ENCODE measurements around the gene DGKG. TPM values are rescaled to one million over a fixed set of nuclear protein-coding genes. Genes with fewer than 3 reads are reported as not detected.

The DGKG gene
- polyA plus RNA-seq, 2 of the 4 experiments (the other 2 are of a cell fraction) = 11.5 to 13.3 TPM

DNA sequence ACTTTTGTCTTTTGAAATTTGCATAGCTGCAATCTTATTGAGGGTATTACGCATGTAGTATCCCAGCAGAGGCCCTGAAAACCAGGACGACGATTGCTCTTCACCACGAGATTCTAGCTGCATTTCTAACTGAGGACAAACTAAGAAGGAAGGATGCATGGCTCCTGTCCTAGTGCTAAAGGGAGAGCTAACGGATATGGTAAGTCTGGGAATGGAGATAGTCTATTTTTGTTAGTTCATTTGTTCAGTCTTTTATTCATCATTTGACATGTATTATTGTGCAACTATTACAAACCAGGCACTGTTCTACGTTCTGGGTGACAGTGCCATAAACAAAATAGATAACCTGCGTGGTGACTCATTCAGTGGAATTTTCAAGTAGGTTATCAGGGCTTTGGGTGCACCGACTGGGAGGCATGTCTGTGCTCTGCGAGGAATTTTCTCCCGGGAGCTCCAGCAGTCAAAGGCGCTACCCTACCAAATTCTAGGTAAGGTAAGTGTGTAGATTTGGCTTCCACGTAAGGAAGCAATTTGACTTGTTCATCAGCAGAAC lies 201.3 kb downstream of the DGKG start:
- DNase-seq (ENCODE audit: low read depth in 1 of 2, low spot score in 1 of 2) = no peak
- Histone ChIP-seq H3K4me3 (no peak overlapping the region), H3K4me1 (no peaks in the 10 kb centered on the region), H3K27ac (no peak overlapping the region), H3K9me3 (no peaks in the 10 kb centered on the region), H3K4me2 (no peak overlapping the region)
- no peak for ATAC-seq
- no peak for FAIRE-seq
- POLR2A ChIA-PET = no interaction called here
- TF ChIP-seq, protein P1, sequence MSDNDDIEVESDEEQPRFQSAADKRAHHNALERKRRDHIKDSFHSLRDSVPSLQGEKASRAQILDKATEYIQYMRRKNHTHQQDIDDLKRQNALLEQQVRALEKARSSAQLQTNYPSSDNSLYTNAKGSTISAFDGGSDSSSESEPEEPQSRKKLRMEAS (IDR thresholded peaks at IDR 0.05) = no peak
- TF ChIP-seq, protein P2, sequence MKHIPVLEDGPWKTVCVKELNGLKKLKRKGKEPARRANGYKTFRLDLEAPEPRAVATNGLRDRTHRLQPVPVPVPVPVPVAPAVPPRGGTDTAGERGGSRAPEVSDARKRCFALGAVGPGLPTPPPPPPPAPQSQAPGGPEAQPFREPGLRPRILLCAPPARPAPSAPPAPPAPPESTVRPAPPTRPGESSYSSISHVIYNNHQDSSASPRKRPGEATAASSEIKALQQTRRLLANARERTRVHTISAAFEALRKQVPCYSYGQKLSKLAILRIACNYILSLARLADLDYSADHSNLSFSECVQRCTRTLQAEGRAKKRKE (CRISPR knock-in tag; IDR thresholded peaks at IDR 0.05; ENCODE audit: low read depth) = no peak
- no peak for TF ChIP-seq FOSB (CRISPR knock-in tag; IDR thresholded peaks at IDR 0.05)
- no peak for TF ChIP-seq POLR2AphosphoS2 (conservative IDR thresholded peaks at IDR 0.05; ENCODE audit: low read length)
- TF ChIP-seq RNF2 (IDR thresholded peaks at IDR 0.05; ENCODE audit: borderline replicate concordance, low read depth) = no peak
- TF ChIP-seq, protein P3, sequence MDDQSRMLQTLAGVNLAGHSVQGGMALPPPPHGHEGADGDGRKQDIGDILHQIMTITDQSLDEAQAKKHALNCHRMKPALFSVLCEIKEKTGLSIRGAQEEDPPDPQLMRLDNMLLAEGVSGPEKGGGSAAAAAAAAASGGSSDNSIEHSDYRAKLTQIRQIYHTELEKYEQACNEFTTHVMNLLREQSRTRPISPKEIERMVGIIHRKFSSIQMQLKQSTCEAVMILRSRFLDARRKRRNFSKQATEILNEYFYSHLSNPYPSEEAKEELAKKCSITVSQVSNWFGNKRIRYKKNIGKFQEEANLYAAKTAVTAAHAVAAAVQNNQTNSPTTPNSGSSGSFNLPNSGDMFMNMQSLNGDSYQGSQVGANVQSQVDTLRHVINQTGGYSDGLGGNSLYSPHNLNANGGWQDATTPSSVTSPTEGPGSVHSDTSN (IDR thresholded peaks at IDR 0.05) = no peak
- TF ChIP-seq EHF (CRISPR knock-in tag; IDR thresholded peaks at IDR 0.05) = no peak
- no peak for TF ChIP-seq TP53 (CRISPR knock-in tag; IDR thresholded peaks at IDR 0.05)
- TF ChIP-seq, protein P4, sequence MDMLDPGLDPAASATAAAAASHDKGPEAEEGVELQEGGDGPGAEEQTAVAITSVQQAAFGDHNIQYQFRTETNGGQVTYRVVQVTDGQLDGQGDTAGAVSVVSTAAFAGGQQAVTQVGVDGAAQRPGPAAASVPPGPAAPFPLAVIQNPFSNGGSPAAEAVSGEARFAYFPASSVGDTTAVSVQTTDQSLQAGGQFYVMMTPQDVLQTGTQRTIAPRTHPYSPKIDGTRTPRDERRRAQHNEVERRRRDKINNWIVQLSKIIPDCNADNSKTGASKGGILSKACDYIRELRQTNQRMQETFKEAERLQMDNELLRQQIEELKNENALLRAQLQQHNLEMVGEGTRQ (IDR thresholded peaks at IDR 0.05) = no peak
- no peak for TF ChIP-seq FOSL2 (IDR thresholded peaks at IDR 0.05)
- no peak for TF ChIP-seq FOSL2 (CRISPR knock-in tag; IDR thresholded peaks at IDR 0.05)
- TF ChIP-seq SMC3 (IDR thresholded peaks at IDR 0.05) = no peak
- TF ChIP-seq HOXA7 (CRISPR knock-in tag; IDR thresholded peaks at IDR 0.05) = no peak
- no peak for TF ChIP-seq NR3C1 (IDR thresholded peaks at IDR 0.05)
- TF ChIP-seq RARB (CRISPR knock-in tag; IDR thresholded peaks at IDR 0.05) = no peak
- no peak for TF ChIP-seq BHLHE40 (IDR thresholded peaks at IDR 0.05; ENCODE audit: low read depth, low read length)
- no peak for TF ChIP-seq JUNB (IDR thresholded peaks at IDR 0.05)
- TF ChIP-seq, protein P5, sequence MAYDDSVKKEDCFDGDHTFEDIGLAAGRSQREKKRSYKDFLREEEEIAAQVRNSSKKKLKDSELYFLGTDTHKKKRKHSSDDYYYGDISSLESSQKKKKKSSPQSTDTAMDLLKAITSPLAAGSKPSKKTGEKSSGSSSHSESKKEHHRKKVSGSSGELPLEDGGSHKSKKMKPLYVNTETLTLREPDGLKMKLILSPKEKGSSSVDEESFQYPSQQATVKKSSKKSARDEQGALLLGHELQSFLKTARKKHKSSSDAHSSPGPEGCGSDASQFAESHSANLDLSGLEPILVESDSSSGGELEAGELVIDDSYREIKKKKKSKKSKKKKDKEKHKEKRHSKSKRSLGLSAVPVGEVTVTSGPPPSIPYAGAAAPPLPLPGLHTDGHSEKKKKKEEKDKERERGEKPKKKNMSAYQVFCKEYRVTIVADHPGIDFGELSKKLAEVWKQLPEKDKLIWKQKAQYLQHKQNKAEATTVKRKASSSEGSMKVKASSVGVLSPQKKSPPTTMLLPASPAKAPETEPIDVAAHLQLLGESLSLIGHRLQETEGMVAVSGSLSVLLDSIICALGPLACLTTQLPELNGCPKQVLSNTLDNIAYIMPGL (CRISPR knock-in tag; IDR thresholded peaks at IDR 0.05; ENCODE audit: borderline replicate concordance) = no peak
- WGBS (ENCODE audit: missing lambda C conversion rate) = 88% methylated on average over 12 of the region's 12 CpGs
- CTCF ChIA-PET = interaction anchor here (0.9 kb wide), 1 partner anchor 158 kb away, joined by 3 read pairs; no protein-coding TSS in a partner anchor

DNA sequence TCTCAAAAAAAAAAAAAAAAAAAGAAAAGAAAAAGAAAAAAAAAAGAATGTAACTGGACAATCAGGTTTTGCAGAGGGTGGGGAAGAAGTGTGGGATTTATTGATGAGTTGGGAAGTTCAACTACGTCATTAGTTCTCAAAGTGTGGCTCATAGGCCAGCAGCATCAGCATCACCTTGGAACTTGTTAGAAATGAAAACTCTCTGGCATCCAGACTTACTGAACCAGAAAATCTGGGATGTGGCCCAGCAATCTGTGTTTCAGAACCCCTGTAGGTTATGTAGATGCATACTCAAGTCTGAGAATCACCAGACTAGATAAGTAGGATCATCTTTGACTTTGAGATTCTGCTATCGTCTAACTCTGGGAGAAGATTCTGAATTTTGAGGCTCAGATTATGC lies 207.4 kb downstream of the DGKG start:
- ATAC-seq = no peak
- POLR2A ChIA-PET = no interaction called here
- Histone ChIP-seq H3K27ac (no peak overlapping the region), H3K9me3 (no peaks in the 10 kb centered on the region), H3K4me3 (no peak overlapping the region), H3K4me1 (no peaks in the 10 kb centered on the region), H3K4me2 (no peak overlapping the region)
- no peak for TF ChIP-seq FOSB (CRISPR knock-in tag; IDR thresholded peaks at IDR 0.05)
- TF ChIP-seq PHF8 (IDR thresholded peaks at IDR 0.05; ENCODE audit: borderline replicate concordance, low read depth) = no peak
- TF ChIP-seq, protein P6, sequence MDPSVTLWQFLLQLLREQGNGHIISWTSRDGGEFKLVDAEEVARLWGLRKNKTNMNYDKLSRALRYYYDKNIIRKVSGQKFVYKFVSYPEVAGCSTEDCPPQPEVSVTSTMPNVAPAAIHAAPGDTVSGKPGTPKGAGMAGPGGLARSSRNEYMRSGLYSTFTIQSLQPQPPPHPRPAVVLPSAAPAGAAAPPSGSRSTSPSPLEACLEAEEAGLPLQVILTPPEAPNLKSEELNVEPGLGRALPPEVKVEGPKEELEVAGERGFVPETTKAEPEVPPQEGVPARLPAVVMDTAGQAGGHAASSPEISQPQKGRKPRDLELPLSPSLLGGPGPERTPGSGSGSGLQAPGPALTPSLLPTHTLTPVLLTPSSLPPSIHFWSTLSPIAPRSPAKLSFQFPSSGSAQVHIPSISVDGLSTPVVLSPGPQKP (IDR thresholded peaks at IDR 0.05; ENCODE audit: low read depth, low read length) = no peak
- no peak for TF ChIP-seq MYC (IDR thresholded peaks at IDR 0.05; ENCODE audit: borderline replicate concordance, low read length)
- TF ChIP-seq HDAC2 (IDR thresholded peaks at IDR 0.05) = no peak
- no peak for TF ChIP-seq RCOR1 (IDR thresholded peaks at IDR 0.05; ENCODE audit: low read depth, low read length)
- no peak for TF ChIP-seq CHD2 (IDR thresholded peaks at IDR 0.05; ENCODE audit: low read length, partially characterized antibody)
- TF ChIP-seq, protein P2 (CRISPR knock-in tag; IDR thresholded peaks at IDR 0.05; ENCODE audit: low read depth) = no peak
- FAIRE-seq = no peak
- 97% methylated on average over 2 of the region's 2 CpGs for WGBS (ENCODE audit: missing lambda C conversion rate)
- CTCF ChIA-PET = interaction anchor here (0.6 kb wide), 1 partner anchor 335 kb away, joined by 3 read pairs; no protein-coding TSS in a partner anchor
- DNase-seq (ENCODE audit: low read depth in 1 of 2, low spot score in 1 of 2) = no peak

All from A549 (cell line).